Lower leg skin (tissue), 3 donors: ENCODE measurements around the gene KIRREL3.

Experiments used
- CTCF ChIP-seq, 3 donors: fragments of 450-650 bp; IDR thresholded peaks; one replicate each; pipeline ENCODE4 v1.5.1; 2016; ENCODE audit warnings: antibody characterized with exemption in 3 of 3, mild to moderate bottlenecking in 3 of 3, moderate library complexity in 2 of 3
- POLR2A ChIP-seq, 2 donors: fragments of 450-650 bp; IDR thresholded peaks; one replicate each; pipeline ENCODE4 v1.6.1; 2016 to 2017; ENCODE audit warnings: antibody characterized with exemption in 2 of 2, mild to moderate bottlenecking in 1 of 2, moderate library complexity in 1 of 2

GRCh38 chr11:126510621-126511370 is 489.8 kb downstream of the KIRREL3 start:
- TF ChIP-seq CTCF (IDR thresholded peaks at IDR 0.05): no peak
- TF ChIP-seq POLR2A (IDR thresholded peaks at IDR 0.05): no peak
